Stomach (tissue), 9 donors: Measurements from ENCODE around the gene DPYD. TPM values are rescaled to one million over a fixed set of nuclear protein-coding genes. Genes with fewer than 3 reads are reported as not detected.

Experiments
- DNase-seq, 2 donors: peaks; one replicate each; pipeline versions ENCODE4 v3.0.0 to v3.0.0-alpha.2; 2013 to 2019
- H3K27ac ChIP-seq, 5 donors: fragments of 200-600 bp in 4 of 5; sonication (generic) in 4 of 5; one replicate each; pipeline ENCODE4 v1.5.1; 2013 to 2019; ENCODE audit warnings: mild to moderate bottlenecking in 1 of 5, moderate library complexity in 1 of 5
- H3K27me3 ChIP-seq, 3 donors: fragments of 200-600 bp; sonication (generic); one replicate each; pipeline ENCODE4 v1.5.1; 2017 to 2019; ENCODE audit warnings: mixed run types in 1 of 3
- H3K36me3 ChIP-seq, 4 donors: fragments of 200-600 bp; sonication (generic); 1 replicate in 3 of 4; 2 replicates in 1 of 4; pipeline ENCODE4 v1.5.1; 2016 to 2019
- H3K4me1 ChIP-seq, 4 donors: fragments of 200-600 bp; sonication (generic); one replicate each; pipeline ENCODE4 v1.5.1; 2016 to 2019
- H3K4me3 ChIP-seq, 4 donors: fragments of 200-600 bp; sonication (generic) in 3 of 4; one replicate each; pipeline ENCODE4 v1.5.1; 2016 to 2019; ENCODE audit warnings: mild to moderate bottlenecking in 1 of 4
- H3K9me3 ChIP-seq, 4 donors: fragments of 200-600 bp; sonication (generic); one replicate each; pipeline ENCODE4 v1.5.1; 2016 to 2019
- CTCF ChIP-seq, 7 experiments: fragments of 450-650 bp in 4 of 7; fragments of 200-600 bp in 3 of 7; sonication (generic) in 3 of 7; IDR thresholded peaks; one replicate each; pipeline ENCODE4 v1.5.1; 2016 to 2019; ENCODE audit warnings: antibody characterized with exemption in 7 of 7, control low read depth in 2 of 7, mild to moderate bottlenecking in 1 of 7
- EP300 ChIP-seq: sonication (generic); formaldehyde crosslinking; IDR thresholded peaks from one replicate; pipeline ENCODE4 v1.6.1; 2017; ENCODE audit warnings: antibody characterized with exemption
- POLR2A ChIP-seq, 4 donors: fragments of 450-650 bp; IDR thresholded peaks; one replicate each; pipeline ENCODE4 v1.6.1; 2016; ENCODE audit warnings: antibody characterized with exemption in 4 of 4, control low read depth in 2 of 4, mild to moderate bottlenecking in 1 of 4, moderate library complexity in 1 of 4
- POLR2AphosphoS5 ChIP-seq, 3 donors: sonication (generic); formaldehyde crosslinking; IDR thresholded peaks; one replicate each; pipeline ENCODE4 v1.6.1; 2016; ENCODE audit warnings: antibody characterized with exemption in 3 of 3
- WGBS, 5 donors: extraction: QIAGEN DNeasy Blood & Tissue Kit in 3 of 5; methylation state at CpG; one replicate each; pipeline versions ENCODE4 v1.1.5 to v1.1.7; 2013 to 2018; 5-methylcytosine and 5-hydroxymethylcytosine counted together
- intact Hi-C: fragments of 100-400 bp; cut with DNase I; formaldehyde crosslinking; loops from one replicate; pipeline ENCODE4 v1.15.1; 2023; ENCODE audit warnings: low total_unique reads
- polyA plus RNA-seq, 3 donors: library from polyadenylated mRNA; stranded (reverse); fragments of 200-250 nt; gene quantifications; one replicate each; pipeline ENCODE4 v1.2.3, GENCODE V29; 2013
- total RNA-seq, 5 donors: library from RNA; depleted of rRNA; stranded (reverse); fragments of >200 nt; gene quantifications; one replicate each; pipeline versions ENCODE4 v1.1.0 to v1.2.3, GENCODE V29; 2014 to 2016
- donor health status: healthy with polysubstance abuse.
- donor health status: Bipolar disorder and iron deficiency.
- donor health status: healthy.

The DPYD gene
- total and polyA plus RNA-seq, 8 donors: 7.5 to 58.2 (median 18.2) TPM

GRCh38 chr1:97500760-97501159, 420.1 kb downstream of the DPYD start:
- 69 to 93% (median 80%) methylated on average over 5 of the region's 5 CpGs for WGBS, 5 donors
- H3K27me3 ChIP-seq: no peaks in the 10 kb centered on the region
- intact Hi-C loops: no loop called here

GRCh38 chr1:97499667-97500066, 421.2 kb downstream of the DPYD start:
- H3K4me1 ChIP-seq: no peaks in the 10 kb centered on the region
- no peaks in the 10 kb centered on the region for H3K27me3 ChIP-seq
- H3K36me3 ChIP-seq: no peaks in the 10 kb centered on the region
- no peaks in the 10 kb centered on the region for H3K9me3 ChIP-seq
- TF ChIP-seq EP300: no peak
- TF ChIP-seq POLR2A (IDR thresholded peaks at IDR 0.05): no peak
- no peak for TF ChIP-seq POLR2AphosphoS5 (IDR thresholded peaks at IDR 0.05)
- TF ChIP-seq CTCF (IDR thresholded peaks at IDR 0.05): no peak
- intact Hi-C loops: no loop called here
- H3K27ac ChIP-seq: no peak overlapping the region
- H3K4me3 ChIP-seq: no peak overlapping the region
- no peak for DNase-seq

More at GRCh38 chr1:97500760-97501159, 420.1 kb downstream of the DPYD start:
- TF ChIP-seq POLR2A (IDR thresholded peaks at IDR 0.05) (no peak), POLR2AphosphoS5 (IDR thresholded peaks at IDR 0.05) (no peak)
- H3K4me3 ChIP-seq: no peak overlapping the region
- H3K9me3 ChIP-seq: no peaks in the 10 kb centered on the region
- no peak overlapping the region for H3K27ac ChIP-seq
- peak in 1 of 2 donors; percentile 5 for DNase-seq
- no peaks in the 10 kb centered on the region for H3K4me1 ChIP-seq
- H3K36me3 ChIP-seq: no peaks in the 10 kb centered on the region

- no peaks in the 10 kb centered on the region for H3K36me3 ChIP-seq
- intact Hi-C loops: no loop called here
- no peak overlapping the region for H3K27ac ChIP-seq
- no peak overlapping the region for H3K4me3 ChIP-seq
- 56 to 73% (median 61%) methylated on average over 2 of the region's 2 CpGs for WGBS, 5 donors
- no peaks in the 10 kb centered on the region for H3K9me3 ChIP-seq
- no peaks in the 10 kb centered on the region for H3K4me1 ChIP-seq
- DNase-seq: no peak
- no peaks in the 10 kb centered on the region for H3K27me3 ChIP-seq
- TF ChIP-seq POLR2AphosphoS5 (IDR thresholded peaks at IDR 0.05) (no peak), CTCF (IDR thresholded peaks at IDR 0.05) (no peak), POLR2A (IDR thresholded peaks at IDR 0.05) (no peak), EP300 (no peak)
These were observed 431.0 kb downstream of the DPYD start for GRCh38 chr1:97489834-97490233.

- no peak overlapping the region for H3K27ac ChIP-seq
- no peaks in the 10 kb centered on the region for H3K9me3 ChIP-seq
- intact Hi-C loops: no loop called here
- 76 to 100% (median 92%) methylated on average over 2 of the region's 2 CpGs for WGBS, 5 donors
- H3K4me1 ChIP-seq: no peaks in the 10 kb centered on the region
- TF ChIP-seq POLR2A (IDR thresholded peaks at IDR 0.05): no peak
- no peak for TF ChIP-seq CTCF (IDR thresholded peaks at IDR 0.05)
- TF ChIP-seq POLR2AphosphoS5 (IDR thresholded peaks at IDR 0.05): no peak
- no peak for TF ChIP-seq EP300
- no peaks in the 10 kb centered on the region for H3K36me3 ChIP-seq
- H3K4me3 ChIP-seq: no peak overlapping the region
- no peak for DNase-seq
- H3K27me3 ChIP-seq: no peaks in the 10 kb centered on the region
These were observed 432.3 kb downstream of the DPYD start for GRCh38 chr1:97488530-97488929.

- Histone ChIP-seq H3K27me3 (no peaks in the 10 kb centered on the region), H3K9me3 (peaks cover 0 to 3% (median 0%) of the 10 kb centered on the region in 4 donors), H3K27ac (no peak overlapping the region), H3K36me3 (no peaks in the 10 kb centered on the region), H3K4me3 (no peak overlapping the region), H3K4me1 (no peaks in the 10 kb centered on the region)
- TF ChIP-seq POLR2AphosphoS5 (IDR thresholded peaks at IDR 0.05): no peak
- TF ChIP-seq EP300: no peak
- no peak for TF ChIP-seq CTCF (IDR thresholded peaks at IDR 0.05)
- TF ChIP-seq POLR2A (IDR thresholded peaks at IDR 0.05): no peak
- intact Hi-C loops: no loop called here
- WGBS, 5 donors: 94 to 97% (median 95%) methylated on average over 1 of the region's 1 CpG
- no peak for DNase-seq
These were observed 438.8 kb downstream of the DPYD start for GRCh38 chr1:97482022-97482421.
